EL (cell line): ENCODE data around the gene PNMA8A.
"Not testable (repeated sequence)": the region's sequence is repeated elsewhere in the genome, so short reads cannot be mapped to it uniquely, and the experiment has no call there.

Experiments
- DNase-seq: peaks from one replicate; pipeline ENCODE4 v3.0.0-alpha.2; 2016

Gene PNMA8A

DNA sequence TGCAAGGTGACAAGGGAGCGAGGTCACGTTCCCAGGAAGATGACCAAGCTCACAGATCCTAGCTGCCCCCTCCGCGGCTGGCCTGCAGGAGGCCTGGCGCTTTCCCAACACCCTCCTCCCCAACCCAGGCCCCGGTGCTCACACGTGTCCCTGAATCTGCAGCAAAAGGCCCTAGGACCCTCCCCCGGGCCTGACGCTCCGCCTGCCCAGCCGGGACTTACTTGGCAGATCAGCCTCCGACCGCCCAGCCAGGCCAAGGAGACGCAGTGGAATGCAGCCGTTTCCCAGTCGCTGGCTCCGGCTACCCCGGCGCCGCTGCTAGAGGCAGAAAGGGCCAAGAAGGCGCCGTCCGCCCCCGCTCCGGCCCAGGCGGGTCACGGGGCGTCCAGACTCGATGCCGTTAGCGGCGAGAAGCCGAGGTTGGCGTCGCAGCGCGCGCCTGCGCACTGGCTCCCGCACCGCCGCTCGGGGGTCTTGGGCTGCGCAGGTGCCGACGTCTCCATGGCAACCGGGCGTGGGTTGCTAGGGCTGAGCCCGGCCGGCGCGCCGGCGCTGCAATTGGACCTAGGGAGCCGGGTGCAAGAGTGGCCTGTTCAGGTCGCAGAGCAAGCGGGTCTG is at the start of gene PNMA8A:
TSS of gene PNMA8A (minus strand) at position 448 of the 618 bp plus-strand sequence. CDS start 528 bp downstream, outside the sequence.
- peak; percentile 59 for DNase-seq

- no peak for DNase-seq
These were observed 49.3 kb upstream of the PNMA8A start for GRCh38 chr19:46520616-46521015.

DNA sequence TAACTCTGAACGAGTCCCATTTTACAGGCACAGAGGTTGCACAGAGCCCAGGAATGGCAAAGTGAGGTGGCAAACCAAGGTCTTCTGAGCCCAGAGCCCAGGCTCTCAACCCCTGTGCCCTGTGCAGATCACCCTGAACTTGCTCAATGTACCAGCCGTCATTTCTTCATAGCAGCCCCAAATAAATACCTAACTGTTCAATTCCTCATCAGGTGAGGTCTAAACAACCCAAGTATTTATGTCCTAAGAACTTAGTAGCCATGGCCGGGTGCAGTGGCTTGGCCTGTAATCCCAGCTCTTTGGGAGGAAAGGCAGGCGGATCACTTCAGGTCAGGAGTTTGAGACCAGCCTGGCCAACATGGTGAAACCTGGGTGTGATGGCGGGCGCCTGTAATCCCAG is 46.1 kb upstream of the PNMA8A start:
- no peak for DNase-seq

DNA sequence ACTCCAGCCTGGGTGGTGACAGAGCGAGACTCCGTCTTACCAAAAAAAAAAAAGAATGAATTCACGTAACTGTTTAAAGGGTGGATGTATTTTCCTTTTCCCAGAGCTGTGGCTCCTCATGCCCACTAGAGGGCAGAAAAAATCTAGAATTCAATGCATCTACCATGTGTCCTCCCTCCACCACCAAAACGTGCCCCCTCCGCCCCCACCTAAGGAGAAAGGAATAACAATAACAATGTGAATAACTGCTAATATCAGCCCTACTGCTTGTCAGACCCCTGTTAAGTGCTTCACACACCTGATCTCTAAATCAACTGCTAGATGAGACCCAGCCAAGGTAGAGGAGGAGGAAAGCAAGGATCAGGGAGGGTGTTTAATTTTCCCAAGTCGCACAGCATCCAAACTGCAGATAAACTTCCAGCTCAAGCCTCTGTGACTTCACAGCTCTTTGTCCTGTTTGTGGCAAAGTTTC is 44.6 kb upstream of the PNMA8A start:
- DNase-seq: peak; percentile 44

- DNase-seq: no peak
These were observed 43.9 kb upstream of the PNMA8A start for GRCh38 chr19:46515290-46515609.

GRCh38 chr19:46514589-46515289 is 43.4 kb upstream of the PNMA8A start:
- DNase-seq: no peak

DNA sequence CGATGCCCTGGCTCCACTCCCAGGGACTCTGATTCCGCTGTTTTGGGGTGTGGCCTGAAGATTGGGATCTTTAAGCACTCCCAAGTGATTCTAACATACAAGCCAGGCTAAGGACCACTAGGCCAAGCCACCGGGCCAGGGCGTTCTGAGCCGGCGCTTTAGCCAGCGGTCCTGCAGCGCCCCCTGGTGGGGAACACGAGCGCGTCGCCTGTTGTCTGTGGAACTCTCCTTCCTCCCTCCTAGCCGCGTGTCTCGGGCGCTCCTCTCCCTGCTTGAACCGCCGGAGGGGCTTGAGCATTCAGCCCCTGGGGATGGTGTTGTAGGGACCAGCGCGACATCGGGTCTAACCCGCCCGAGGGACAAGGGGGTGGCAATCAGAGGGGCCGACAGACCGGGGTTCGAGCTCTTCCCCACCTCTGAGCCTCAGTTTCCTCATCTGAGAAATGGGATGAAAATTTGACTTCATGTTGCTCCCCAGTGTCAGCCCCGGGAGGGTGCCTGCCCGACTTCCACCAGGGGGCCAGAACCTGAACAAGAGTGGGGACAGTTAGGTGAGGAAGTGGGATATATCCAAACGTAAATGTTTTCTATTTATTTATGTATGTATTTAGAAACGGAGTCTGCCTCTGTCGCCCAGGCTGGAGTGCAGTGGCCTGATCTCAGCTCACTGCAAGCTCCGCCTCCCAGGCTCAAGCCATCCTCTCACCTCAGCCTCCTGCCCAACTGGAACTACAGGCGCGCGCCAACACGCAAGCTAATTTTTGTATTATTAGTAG is 42.3 kb upstream of the PNMA8A start:
- peak; percentile 75 for DNase-seq

DNA sequence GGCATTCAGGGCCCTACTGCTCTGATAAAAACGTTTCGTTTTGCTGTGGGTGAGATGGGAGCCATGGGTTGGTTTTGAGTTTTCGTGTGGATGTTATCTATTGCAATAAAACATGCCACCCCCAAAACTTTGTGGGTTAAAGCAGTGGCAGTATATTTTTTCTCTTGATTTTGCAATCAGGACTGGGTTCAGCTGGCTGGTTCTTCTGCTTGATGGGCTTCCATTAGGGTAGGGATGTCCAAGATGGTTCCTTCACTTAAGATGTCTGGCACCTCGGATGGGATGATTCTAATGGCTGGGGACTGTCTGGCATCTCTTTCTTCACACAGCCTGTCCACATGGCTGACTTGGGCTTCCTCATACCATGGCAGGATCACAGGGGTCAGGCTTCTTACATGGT is 39.9 kb upstream of the PNMA8A start:
- DNase-seq: no peak

- DNase-seq: no peak
These were observed 36.8 kb upstream of the PNMA8A start for GRCh38 chr19:46508206-46508605.

DNA sequence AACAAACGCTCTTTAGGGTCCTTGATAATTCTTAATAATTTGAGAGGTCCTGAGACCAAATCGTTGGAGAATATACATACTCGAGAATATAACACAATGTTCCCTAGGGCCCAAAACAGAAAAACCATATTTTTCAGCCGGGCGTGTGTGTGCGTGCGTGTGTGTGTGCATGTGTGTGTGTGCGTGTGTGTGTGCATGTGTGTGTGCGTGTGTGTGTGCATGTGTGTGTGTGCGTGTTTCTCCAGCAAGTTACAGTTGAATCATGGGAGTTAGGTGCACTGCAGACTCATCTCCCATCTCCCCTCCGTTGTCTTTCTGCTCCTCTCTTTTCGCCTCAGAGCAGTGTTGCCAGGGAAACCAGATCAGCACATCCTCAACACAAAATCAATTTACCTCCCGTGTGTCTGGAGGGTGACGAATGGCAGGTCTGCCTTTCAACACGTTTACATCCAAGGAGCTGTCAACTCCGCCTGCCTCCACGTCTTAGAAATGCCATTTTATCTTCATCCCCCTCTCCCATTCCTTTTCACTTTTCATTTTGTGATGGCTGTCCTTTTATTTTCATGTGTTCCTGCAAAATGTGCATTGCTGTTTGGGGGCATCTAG is 32.6 kb upstream of the PNMA8A start:
- DNase-seq: no peak

DNA sequence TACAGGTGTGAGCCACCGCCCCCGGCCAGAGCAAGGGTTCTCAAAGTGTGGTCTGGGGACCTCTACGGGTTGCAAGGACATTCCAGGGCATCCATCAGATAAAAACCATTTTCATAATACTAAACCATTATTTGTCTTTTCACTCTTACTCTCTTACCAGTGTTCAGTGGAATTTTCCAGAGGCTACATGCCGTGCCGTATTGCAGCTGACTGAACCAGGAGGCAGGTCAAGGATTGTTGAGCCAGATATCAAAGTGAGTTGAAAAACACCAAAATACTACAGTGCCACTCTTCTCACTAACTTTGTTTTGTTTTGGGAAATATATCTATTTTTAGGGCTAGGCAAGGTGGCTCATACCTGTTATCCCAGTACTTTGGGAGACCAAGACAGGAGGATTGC is 31.5 kb upstream of the PNMA8A start:
- no peak for DNase-seq

GRCh38 chr19:46499692-46500091 is 28.3 kb upstream of the PNMA8A start:
- no peak for DNase-seq

GRCh38 chr19:46497773-46498172 is 26.4 kb upstream of the PNMA8A start:
- DNase-seq: no peak

GRCh38 chr19:46496886-46497285 is 25.5 kb upstream of the PNMA8A start:
- DNase-seq: not testable (repeated sequence)

GRCh38 chr19:46496304-46496703 is 24.9 kb upstream of the PNMA8A start:
- no peak for DNase-seq

GRCh38 chr19:46495786-46496099 is 24.4 kb upstream of the PNMA8A start, which contains the start of gene PNMA8B:
Gene PNMA8B, minus strand, starts transcription at chr19:46495867. Its CDS starts 402 bp downstream, at chr19:46495465.
- no peak for DNase-seq

GRCh38 chr19:46494941-46495785 is 23.8 kb upstream of the PNMA8A start:
- no peak for DNase-seq

- DNase-seq: no peak
These were observed 23.0 kb upstream of the PNMA8A start for GRCh38 chr19:46494146-46494940.

DNA sequence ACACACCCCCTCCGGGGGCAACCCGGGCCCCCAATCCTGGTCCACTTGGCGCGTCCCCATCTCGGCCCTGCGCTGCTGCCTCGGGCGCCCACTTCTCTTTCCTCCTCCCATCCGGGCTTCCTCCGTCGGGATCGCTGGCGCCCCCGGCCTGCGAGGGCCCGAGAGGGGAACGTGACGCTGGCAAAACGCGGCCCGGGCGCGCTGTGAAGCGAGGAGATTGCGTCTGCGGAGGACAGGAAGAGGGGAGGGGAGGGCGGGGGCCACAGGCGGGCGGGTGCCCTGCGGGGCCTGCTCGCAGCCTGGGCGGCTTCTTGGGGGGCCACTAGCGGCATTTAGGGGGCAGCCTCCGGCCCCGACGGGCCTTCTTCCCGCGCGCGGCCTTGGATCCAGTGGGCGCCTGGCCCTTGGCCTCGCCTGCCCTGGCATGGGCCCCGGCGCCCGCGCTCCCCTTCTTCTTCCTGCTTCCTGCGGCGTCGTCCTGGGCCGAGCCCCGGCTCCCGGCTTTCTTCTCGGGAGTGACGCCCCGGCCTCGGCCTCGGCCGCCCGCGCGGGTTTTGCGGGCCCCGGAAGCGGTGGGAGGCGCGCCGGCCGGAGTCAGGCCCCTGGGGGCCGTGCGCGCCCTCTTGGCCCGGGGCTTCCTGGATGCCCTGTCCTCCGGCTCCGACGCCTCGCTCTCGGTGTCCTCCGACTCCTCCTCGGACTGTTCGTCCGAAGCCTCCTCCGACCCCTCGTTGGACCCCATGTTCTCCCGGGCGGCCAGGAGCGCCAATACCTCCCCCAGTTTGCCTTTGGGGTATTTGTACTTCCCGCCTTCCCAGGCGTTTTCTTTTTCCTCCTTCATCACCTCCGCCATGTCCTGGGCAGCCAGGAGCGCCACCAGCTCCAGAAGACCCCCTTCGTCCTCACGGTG is 22.1 kb upstream of the PNMA8A start:
- DNase-seq: no peak

DNA sequence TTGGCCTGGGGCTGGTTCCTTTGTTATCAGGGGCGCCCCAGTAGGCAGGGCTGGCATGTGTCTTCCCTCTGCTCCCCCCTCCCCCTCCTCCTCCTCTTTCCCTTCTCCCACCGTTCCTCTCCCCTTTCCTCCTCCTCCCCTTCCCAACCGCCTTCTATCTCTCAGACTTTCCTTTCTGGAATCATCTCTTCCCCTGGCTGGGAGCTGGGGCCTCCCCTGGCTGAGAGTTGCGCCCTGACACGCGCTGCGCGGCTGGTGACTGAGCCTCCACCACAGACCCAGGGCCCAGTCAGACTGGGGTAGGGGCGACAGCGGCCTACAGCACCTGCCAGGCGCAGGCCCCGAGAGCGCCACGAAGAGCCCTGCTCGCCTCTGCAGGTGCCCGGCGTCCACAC is 21.5 kb upstream of the PNMA8A start:
- DNase-seq: no peak
